GM19035 (cell line): ENCODE measurements around the gene ABCB8.
A peak's percentile ranks its signal among the peaks of the same experiment; 100 is the strongest.
"Not testable (repeated sequence)": the region's sequence is repeated elsewhere in the genome, so short reads cannot be mapped to it uniquely, and the experiment has no call there.

Experiments used
- ATAC-seq: cut with Tn5 transposase; IDR thresholded peaks from one replicate; pipeline ENCODE4 v1.9.1; 2021; ENCODE audit not compliant: unreplicated experiment

The ABCB8 gene

GRCh38 chr7:150997817-150998216 is 30.4 kb upstream of the ABCB8 start:
- ATAC-seq: no peak

GRCh38 chr7:150998341-150998740 is 29.9 kb upstream of the ABCB8 start:
- ATAC-seq: no peak

GRCh38 chr7:150999001-150999400 is 29.2 kb upstream of the ABCB8 start:
- ATAC-seq: no peak

- no peak for ATAC-seq
These were observed 28.6 kb upstream of the ABCB8 start for GRCh38 chr7:150999497-151000230.

GRCh38 chr7:151000897-151001495 is 27.3 kb upstream of the ABCB8 start:
- ATAC-seq: no peak

- ATAC-seq: no peak
These were observed 26.7 kb upstream of the ABCB8 start for GRCh38 chr7:151001546-151001945.

GRCh38 chr7:151003572-151003971 is 24.7 kb upstream of the ABCB8 start:
- no peak for ATAC-seq

- no peak for ATAC-seq
These were observed 22.7 kb upstream of the ABCB8 start for GRCh38 chr7:151005566-151005965.

- no peak for ATAC-seq
These were observed 21.5 kb upstream of the ABCB8 start for GRCh38 chr7:151006590-151007300.

GRCh38 chr7:151007469-151007898 is 20.8 kb upstream of the ABCB8 start:
- no peak for ATAC-seq

GRCh38 chr7:151008143-151008510 is 20.1 kb upstream of the ABCB8 start:
- no peak for ATAC-seq

- peak; percentile 66 for ATAC-seq
These were observed 19.5 kb upstream of the ABCB8 start for GRCh38 chr7:151008511-151009323.

GRCh38 chr7:151009327-151010036 is 18.8 kb upstream of the ABCB8 start:
- ATAC-seq: no peak

GRCh38 chr7:151010037-151010306 is 18.3 kb upstream of the ABCB8 start:
- no peak for ATAC-seq

GRCh38 chr7:151010307-151011096 is 17.7 kb upstream of the ABCB8 start:
- no peak for ATAC-seq

- ATAC-seq: no peak
These were observed 17.2 kb upstream of the ABCB8 start for GRCh38 chr7:151011097-151011409.

- not testable (repeated sequence) for ATAC-seq
These were observed 16.6 kb upstream of the ABCB8 start for GRCh38 chr7:151011616-151012015.

- ATAC-seq: no peak
These were observed 16.1 kb upstream of the ABCB8 start for GRCh38 chr7:151012031-151012692.

GRCh38 chr7:151012911-151013347 is 15.3 kb upstream of the ABCB8 start:
- ATAC-seq: no peak

GRCh38 chr7:151013356-151013732 is 14.9 kb upstream of the ABCB8 start:
- no peak for ATAC-seq
